Esophagus squamous epithelium (tissue), 4 donors: ENCODE results near the gene SCAMP3.

Experiments used
- CTCF ChIP-seq, 6 experiments: fragments of 450-650 bp in 4 of 6; fragments of 200-600 bp in 2 of 6; sonication (generic) in 2 of 6; IDR thresholded peaks; one replicate each; pipeline ENCODE4 v1.5.1; 2016 to 2019; ENCODE audit warnings: antibody characterized with exemption in 6 of 6, mild to moderate bottlenecking in 4 of 6, moderate library complexity in 4 of 6
- POLR2A ChIP-seq, 4 donors: fragments of 450-650 bp; IDR thresholded peaks; one replicate each; pipeline ENCODE4 v1.6.1; 2017; ENCODE audit warnings: antibody characterized with exemption in 4 of 4, mild to moderate bottlenecking in 4 of 4, moderate library complexity in 3 of 4

GRCh38 chr1:155309423-155310021, 47.4 kb upstream of the SCAMP3 start:
- TF ChIP-seq CTCF (IDR thresholded peaks at IDR 0.05) (no peak), POLR2A (IDR thresholded peaks at IDR 0.05) (no peak)
